Loucy (cell line): Measurements from ENCODE around the gene ARAP3.

ENCODE experiments used
- H2AFZ ChIP-seq: fragments of 200-600 bp; sonication (generic); 2 replicates; pipeline ENCODE4 v1.6.0; 2016; ENCODE audit warnings: antibody characterized with exemption, mild to moderate bottlenecking, low read length, moderate library complexity
- H3F3A ChIP-seq: fragments of 200-600 bp; 2 replicates; pipeline ENCODE4 v1.6.0; 2016; ENCODE audit warnings: antibody characterized with exemption, low read depth, mild to moderate bottlenecking
- H3K27me3 ChIP-seq: fragments of 200-600 bp; sonication (generic); 2 replicates; pipeline ENCODE4 v1.6.1; 2014; ENCODE audit warnings: low read length, mild to moderate bottlenecking; ENCODE audit not compliant: insufficient read depth, poor library complexity, severe bottlenecking
- H3K36me3 ChIP-seq: fragments of 200-600 bp; sonication (generic); 2 replicates; pipeline ENCODE4 v1.6.1; 2016; ENCODE audit warnings: low read length; ENCODE audit not compliant: insufficient read depth
- H3K4me1 ChIP-seq: fragments of 200-600 bp; sonication (generic); 2 replicates; pipeline ENCODE4 v1.5.1; 2014; ENCODE audit warnings: low read length, mild to moderate bottlenecking; ENCODE audit not compliant: insufficient read depth, poor library complexity, severe bottlenecking
- H3K4me2 ChIP-seq: fragments of 200-600 bp; sonication (generic); 2 replicates; pipeline ENCODE4 v1.6.0; 2014; ENCODE audit warnings: antibody characterized with exemption, low read length, low read depth, mild to moderate bottlenecking; ENCODE audit not compliant: poor library complexity, severe bottlenecking
- H3K4me3 ChIP-seq: fragments of 200-600 bp; sonication (generic); 2 replicates; pipeline ENCODE4 v1.5.1; 2014; ENCODE audit warnings: low read length, mild to moderate bottlenecking, mixed read lengths; ENCODE audit not compliant: poor library complexity, severe bottlenecking
- H3K79me2 ChIP-seq: fragments of 200-600 bp; sonication (generic); 2 replicates; pipeline ENCODE4 v1.6.1; 2014; ENCODE audit warnings: low read length; ENCODE audit not compliant: insufficient read depth
- H3K9ac ChIP-seq: fragments of 200-600 bp; sonication (generic); 2 replicates; pipeline ENCODE4 v1.6.0; 2014; ENCODE audit warnings: mild to moderate bottlenecking, low read depth, low read length, moderate library complexity; ENCODE audit not compliant: poor library complexity, severe bottlenecking
- H3K9me2 ChIP-seq: fragments of 200-600 bp; sonication (generic); replicated peaks from 2 replicates; pipeline ENCODE4 v1.6.1; 2016; ENCODE audit warnings: low read depth, low read length, mixed read lengths
- H3K9me3 ChIP-seq: fragments of 200-600 bp; sonication (generic); 2 replicates; pipeline ENCODE4 v1.6.1; 2014; ENCODE audit warnings: mild to moderate bottlenecking, antibody characterized with exemption, low read length, low read depth; ENCODE audit not compliant: insufficient read depth
- H4K20me1 ChIP-seq: fragments of 200-600 bp; sonication (generic); 2 replicates; pipeline ENCODE4 v1.6.0; 2014; ENCODE audit warnings: antibody characterized with exemption, low read length, mild to moderate bottlenecking; ENCODE audit not compliant: insufficient read depth, poor library complexity, severe bottlenecking
- CTCF ChIP-seq: fragments of 200-600 bp; sonication (generic); conservative IDR thresholded peaks from 2 replicates; pipeline ENCODE4 v1.5.1; 2014; ENCODE audit warnings: mild to moderate bottlenecking, antibody characterized with exemption, low read length
- EZH2phosphoT487 ChIP-seq: fragments of 200-600 bp; IDR thresholded peaks from 2 replicates; pipeline ENCODE4 v1.6.1; 2018; ENCODE audit warnings: antibody characterized with exemption, mild to moderate bottlenecking, moderate library complexity, borderline replicate concordance

ARAP3 gene

DNA sequence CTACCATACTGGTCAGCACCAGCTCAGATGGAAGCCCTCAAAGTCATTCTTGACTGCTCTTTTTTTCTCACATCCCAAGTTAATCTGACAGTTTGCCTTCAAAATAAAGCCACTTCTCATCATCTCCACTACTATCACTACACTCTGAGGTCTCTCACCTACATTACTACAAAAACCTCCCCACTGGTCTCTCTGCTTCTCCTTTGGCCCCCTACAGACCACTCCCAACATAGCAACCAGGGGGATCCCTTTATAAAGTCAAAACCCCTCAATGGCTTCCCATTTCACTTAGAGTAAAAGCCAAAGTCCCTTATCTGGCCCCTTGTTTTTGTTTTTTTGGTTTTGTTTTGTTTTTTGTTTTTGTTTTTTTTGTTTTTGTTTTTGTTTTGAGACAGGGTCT lies 4.6 kb downstream of the ARAP3 start:
- H3K9me2 ChIP-seq = no peaks in the 10 kb centered on the region
- no peaks in the 10 kb centered on the region for H3K27me3 ChIP-seq
- no peaks in the 10 kb centered on the region for H3K36me3 ChIP-seq
- no peak overlapping the region for H3K4me3 ChIP-seq
- no peak overlapping the region for H3K4me2 ChIP-seq
- no peaks in the 10 kb centered on the region for H4K20me1 ChIP-seq
- no peaks in the 10 kb centered on the region for H3F3A ChIP-seq
- H2AFZ ChIP-seq = no peak overlapping the region
- peak; percentile 59 for TF ChIP-seq CTCF
- TF ChIP-seq EZH2phosphoT487 = no peak
- no peaks in the 10 kb centered on the region for H3K79me2 ChIP-seq
- peaks cover 5% of the 10 kb centered on the region for H3K4me1 ChIP-seq
- H3K9me3 ChIP-seq = no peaks in the 10 kb centered on the region
- no peak overlapping the region for H3K9ac ChIP-seq

DNA sequence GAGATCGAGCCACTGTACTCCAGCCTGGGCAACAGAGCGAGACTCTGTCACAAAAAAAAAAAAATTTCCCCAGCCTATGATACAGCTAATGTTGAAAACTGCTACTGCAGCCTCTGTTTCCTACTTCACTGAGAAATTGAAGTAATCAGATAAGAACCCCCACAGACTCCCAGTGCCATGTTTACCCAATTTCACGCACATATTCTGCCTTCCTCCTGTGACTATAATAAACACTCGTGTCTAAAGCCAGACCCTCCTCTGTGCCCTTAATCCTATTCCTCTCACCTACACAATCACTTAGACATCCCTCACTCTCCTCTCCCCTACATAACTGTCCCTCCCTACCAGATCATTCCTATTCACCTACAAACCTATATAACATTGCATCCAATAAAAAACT lies 6.4 kb downstream of the ARAP3 start:
- no peak for TF ChIP-seq EZH2phosphoT487
- TF ChIP-seq CTCF = no peak
- H3K4me2 ChIP-seq = no peak overlapping the region
- H3K9ac ChIP-seq = no peak overlapping the region
- H3K4me3 ChIP-seq = no peak overlapping the region
- no peaks in the 10 kb centered on the region for H3K79me2 ChIP-seq
- H3K4me1 ChIP-seq = no peaks in the 10 kb centered on the region
- no peak overlapping the region for H2AFZ ChIP-seq
- no peaks in the 10 kb centered on the region for H4K20me1 ChIP-seq
- no peaks in the 10 kb centered on the region for H3F3A ChIP-seq
- H3K9me2 ChIP-seq = no peaks in the 10 kb centered on the region
- H3K27me3 ChIP-seq = no peaks in the 10 kb centered on the region
- no peaks in the 10 kb centered on the region for H3K9me3 ChIP-seq
- H3K36me3 ChIP-seq = no peaks in the 10 kb centered on the region

- Histone ChIP-seq H3K79me2 (no peaks in the 10 kb centered on the region), H3K4me1 (no peaks in the 10 kb centered on the region), H3K27me3 (no peaks in the 10 kb centered on the region), H3K9ac (no peak overlapping the region), H3K9me2 (no peaks in the 10 kb centered on the region), H3F3A (no peaks in the 10 kb centered on the region), H3K36me3 (no peaks in the 10 kb centered on the region), H3K9me3 (no peaks in the 10 kb centered on the region), H3K4me3 (no peak overlapping the region), H2AFZ (no peak overlapping the region), H3K4me2 (no peak overlapping the region), H4K20me1 (no peaks in the 10 kb centered on the region)
- TF ChIP-seq CTCF (no peak), EZH2phosphoT487 (no peak)
Measured at GRCh38 chr5:141674747-141675146, 7.3 kb downstream of the ARAP3 start.
